NCI-H446 treated with DMSO at 0.1 percent for 48 hours (cell line): ENCODE results near the gene NDUFA6.
"Not testable (repeated sequence)": the region's sequence is repeated elsewhere in the genome, so short reads cannot be mapped to it uniquely, and the experiment has no call there.

Experiments
- DNase-seq: peaks from one replicate; lab custom pipeline; 2025; lab: John Stamatoyannopoulos, UW

Gene NDUFA6

GRCh38 chr22:42090596-42091454 lies at the start of gene NDUFA6:
Gene NDUFA6 (minus strand): TSS chr22:42090772. CDS start chr22:42090744, 28 bp downstream.
- DNase-seq: peak; percentile 99

- not testable (repeated sequence) for DNase-seq
These were observed 49.6 kb upstream of the NDUFA6 start for GRCh38 chr22:42140153-42140552.

- DNase-seq: not testable (repeated sequence)
These were observed 48.9 kb upstream of the NDUFA6 start for GRCh38 chr22:42139508-42139907.

GRCh38 chr22:42138972-42139371 lies 48.4 kb upstream of the NDUFA6 start:
- DNase-seq: no peak

- no peak for DNase-seq
These were observed 47.7 kb upstream of the NDUFA6 start for GRCh38 chr22:42138122-42138770.

- DNase-seq: not testable (repeated sequence)
These were observed 45.1 kb upstream of the NDUFA6 start for GRCh38 chr22:42135688-42136087.

- no peak for DNase-seq
These were observed 43.8 kb upstream of the NDUFA6 start for GRCh38 chr22:42134100-42135020.

- no peak for DNase-seq
These were observed 41.9 kb upstream of the NDUFA6 start for GRCh38 chr22:42132457-42132856.

GRCh38 chr22:42131562-42131961 lies 41.0 kb upstream of the NDUFA6 start:
- DNase-seq: no peak

GRCh38 chr22:42130639-42131431 lies 40.3 kb upstream of the NDUFA6 start, which contains the start of gene CYP2D6:
Gene CYP2D6 (minus strand): TSS chr22:42130810. CDS start chr22:42130791, 19 bp downstream.
- not testable (repeated sequence) for DNase-seq

GRCh38 chr22:42130182-42130581 lies 39.6 kb upstream of the NDUFA6 start:
- not testable (repeated sequence) for DNase-seq

GRCh38 chr22:42128776-42129694 lies 38.5 kb upstream of the NDUFA6 start:
- not testable (repeated sequence) for DNase-seq

- not testable (repeated sequence) for DNase-seq
These were observed 37.4 kb upstream of the NDUFA6 start for GRCh38 chr22:42128007-42128406.

GRCh38 chr22:42127606-42128005 lies 37.0 kb upstream of the NDUFA6 start:
- DNase-seq: no peak

- DNase-seq: not testable (repeated sequence)
These were observed 33.0 kb upstream of the NDUFA6 start for GRCh38 chr22:42123529-42123928.

- DNase-seq: not testable (repeated sequence)
These were observed 29.9 kb upstream of the NDUFA6 start for GRCh38 chr22:42120231-42121021.

- DNase-seq: no peak
These were observed 26.4 kb upstream of the NDUFA6 start for GRCh38 chr22:42116848-42117424.

- DNase-seq: not testable (repeated sequence)
These were observed 24.9 kb upstream of the NDUFA6 start for GRCh38 chr22:42115420-42115830.

GRCh38 chr22:42114721-42115120 lies 24.1 kb upstream of the NDUFA6 start:
- no peak for DNase-seq
